ENCODE measurements around the gene ACTL7A. TPM values are rescaled to one million over a fixed set of nuclear protein-coding genes. Genes with fewer than 3 reads are reported as not detected.

The ACTL7A gene
- total and polyA plus RNA-seq, 9 of the 15 experiments (the other 6 are each of a cell fraction or from before 2014, with no cell fraction given), result not detected

- Histone ChIP-seq H3K36me3 (ENCODE audit: control insufficient read depth, insufficient read depth, low read length) (no peaks in the 10 kb centered on the region), H3K27ac (ENCODE audit: extremely low read depth, low read depth, low read length) (no peak within 1 kb of the TSS), H3K9ac (ENCODE audit: insufficient read depth in 1 of 2, low read depth in 2 of 2, low read length in 2 of 2) (no peak within 1 kb of the TSS), H3K4me3 (no peak within 1 kb of the TSS), H3K9me1 (ENCODE audit: control insufficient read depth, insufficient read depth, low read length) (no peaks in the 10 kb centered on the region), H2AFZ (ENCODE audit: low read depth, low read length) (no peak within 1 kb of the TSS), H3K9me3 (replicated peaks; ENCODE audit: control insufficient read depth, insufficient read depth, low read depth, low read length) (no peaks in the 10 kb centered on the region), H3K4me2 (ENCODE audit: insufficient read depth, low read length) (no peak within 1 kb of the TSS), H3K27me3 (ENCODE audit: control insufficient read depth in 2 of 2, insufficient read depth in 2 of 2, low read length in 2 of 2) (peaks cover 38 to 45% of the 10 kb centered on the region in 2 experiments), H3K79me2 (ENCODE audit: control insufficient read depth, insufficient read depth, low read length) (no peaks in the 10 kb centered on the region), H4K20me1 (replicated peaks; ENCODE audit: control insufficient read depth, insufficient read depth, low read length) (no peaks in the 10 kb centered on the region; the same call in 1 of the 2 replicates), H3K4me1 (replicated peaks in 1 of 2; ENCODE audit: control insufficient read depth in 2 of 2, insufficient read depth in 2 of 2, low read length in 2 of 2) (peaks cover 0 to 15% of the 10 kb centered on the region in 2 experiments; a peak in 1 of 5 replicates)
- ChIA-PET POLR2A (interaction anchor here (1.5 kb wide), 1 partner anchor 12 kb away, joined by 6 read pairs; no protein-coding TSS in a partner anchor), CTCF (ENCODE audit: low intra/inter-chr PET ratio) (no interaction called here)
- DNase-seq (ENCODE audit: extremely low read depth in 1 of 4, low spot score in 3 of 4) (no peak), ATAC-seq (no peak), FAIRE-seq (no peak)
- 8% methylated on average over 7 of the region's 7 CpGs for WGBS (ENCODE audit: insufficient coverage, low coverage, missing lambda C conversion rate)
- TF ChIP-seq THRB (CRISPR knock-in tag; conservative IDR thresholded peaks at IDR 0.05), result no peak
- TF ChIP-seq, protein P1, sequence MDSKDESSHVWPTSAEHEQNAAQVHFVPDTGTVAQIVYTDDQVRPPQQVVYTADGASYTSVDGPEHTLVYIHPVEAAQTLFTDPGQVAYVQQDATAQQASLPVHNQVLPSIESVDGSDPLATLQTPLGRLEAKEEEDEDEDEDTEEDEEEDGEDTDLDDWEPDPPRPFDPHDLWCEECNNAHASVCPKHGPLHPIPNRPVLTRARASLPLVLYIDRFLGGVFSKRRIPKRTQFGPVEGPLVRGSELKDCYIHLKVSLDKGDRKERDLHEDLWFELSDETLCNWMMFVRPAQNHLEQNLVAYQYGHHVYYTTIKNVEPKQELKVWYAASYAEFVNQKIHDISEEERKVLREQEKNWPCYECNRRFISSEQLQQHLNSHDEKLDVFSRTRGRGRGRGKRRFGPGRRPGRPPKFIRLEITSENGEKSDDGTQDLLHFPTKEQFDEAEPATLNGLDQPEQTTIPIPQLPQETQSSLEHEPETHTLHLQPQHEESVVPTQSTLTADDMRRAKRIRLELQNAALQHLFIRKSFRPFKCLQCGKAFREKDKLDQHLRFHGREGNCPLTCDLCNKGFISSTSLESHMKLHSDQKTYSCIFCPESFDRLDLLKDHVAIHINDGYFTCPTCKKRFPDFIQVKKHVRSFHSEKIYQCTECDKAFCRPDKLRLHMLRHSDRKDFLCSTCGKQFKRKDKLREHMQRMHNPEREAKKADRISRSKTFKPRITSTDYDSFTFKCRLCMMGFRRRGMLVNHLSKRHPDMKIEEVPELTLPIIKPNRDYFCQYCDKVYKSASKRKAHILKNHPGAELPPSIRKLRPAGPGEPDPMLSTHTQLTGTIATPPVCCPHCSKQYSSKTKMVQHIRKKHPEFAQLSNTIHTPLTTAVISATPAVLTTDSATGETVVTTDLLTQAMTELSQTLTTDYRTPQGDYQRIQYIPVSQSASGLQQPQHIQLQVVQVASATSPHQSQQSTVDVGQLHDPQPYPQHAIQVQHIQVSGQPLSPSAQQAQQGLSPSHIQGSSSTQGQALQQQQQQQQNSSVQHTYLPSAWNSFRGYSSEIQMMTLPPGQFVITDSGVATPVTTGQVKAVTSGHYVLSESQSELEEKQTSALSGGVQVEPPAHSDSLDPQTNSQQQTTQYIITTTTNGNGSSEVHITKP (IDR thresholded peaks at IDR 0.05; ENCODE audit: partially characterized antibody), result peak; percentile 63
- no TSS peak for BruUV-seq (replicated peaks)
- intact Hi-C loops (cut with micrococcal nuclease) (loop anchor here (10.0 kb wide), 1 partner anchor 369 kb away; no protein-coding TSS in a partner anchor), in situ Hi-C loops (cut with MboI) (no loop called here)
These were observed 6.2 kb upstream of the ACTL7A start, which contains the start of gene ACTL7B for GRCh38 chr9:108855888-108856287. TSS of gene ACTL7B (minus strand) at chr9:108855986. CDS start at chr9:108855930, 56 bp downstream.

Data from K562 (cell line).